Tongue (tissue), 3 donors: Measurements from ENCODE around the gene CCNJ. TPM values are rescaled to one million over a fixed set of nuclear protein-coding genes. Genes with fewer than 3 reads are reported as not detected.

ENCODE experiments used
- DNase-seq: peaks from one replicate; pipeline ENCODE4 v3.0.0-alpha.2; 2015
- small RNA-seq: library from RNA; depleted of rRNA; stranded (forward); fragments of <200 nt; gene quantifications from one replicate; pipeline ENCODE3, GENCODE V24; 2014; ENCODE audit warnings: low replicate concordance
- total RNA-seq: library from RNA; depleted of rRNA; stranded (reverse); fragments of >200 nt; gene quantifications from one replicate; pipeline ENCODE4 v1.2.3, GENCODE V29; 2014

Gene CCNJ
- total RNA-seq, 1 donor from 2014 or later: 9.1 TPM

- no peak for DNase-seq
Observed at GRCh38 chr10:96061232-96061631, 17.8 kb downstream of the CCNJ start.

- DNase-seq: no peak
Observed at GRCh38 chr10:96072674-96073073, 29.3 kb downstream of the CCNJ start.

GRCh38 chr10:96073722-96074121 lies 30.3 kb downstream of the CCNJ start:
- no peak for DNase-seq

- no peak for DNase-seq
Observed at GRCh38 chr10:96074776-96075175, 31.4 kb downstream of the CCNJ start.

- DNase-seq: no peak
Observed at GRCh38 chr10:96075977-96076376, 32.6 kb downstream of the CCNJ start.

- DNase-seq: no peak
Observed at GRCh38 chr10:96077156-96077555, 33.8 kb downstream of the CCNJ start.

GRCh38 chr10:96082153-96082552 lies 38.8 kb downstream of the CCNJ start:
- DNase-seq: no peak

GRCh38 chr10:96082748-96083147 lies 39.4 kb downstream of the CCNJ start:
- no peak for DNase-seq

GRCh38 chr10:96089116-96089515 lies 45.7 kb downstream of the CCNJ start:
- DNase-seq: no peak

GRCh38 chr10:96089670-96090462 lies 46.5 kb downstream of the CCNJ start:
- DNase-seq: peak; percentile 98

- no peak for DNase-seq
Observed at GRCh38 chr10:96090463-96090800, 47.0 kb downstream of the CCNJ start.

GRCh38 chr10:96092999-96093767 lies 49.8 kb downstream of the CCNJ start:
- DNase-seq: no peak

GRCh38 chr10:96093948-96094347 lies 50.6 kb downstream of the CCNJ start:
- no peak for DNase-seq

GRCh38 chr10:96096958-96097357 lies 53.6 kb downstream of the CCNJ start:
- no peak for DNase-seq

GRCh38 chr10:96097865-96098264 lies 54.5 kb downstream of the CCNJ start:
- DNase-seq: no peak

- no peak for DNase-seq
Observed at GRCh38 chr10:96107623-96108038, 64.2 kb downstream of the CCNJ start.

Small RNAs within 50 kb of the gene (small RNA-seq; reads per million reads assigned to genes)
- 0.47 reads per million, percentile 71 among the genes with 10 or more reads in this experiment for gene MIR3157

Other genes with a start within 250 kb of the CCNJ start
- gene CC2D2B, start 135.6 kb upstream of the CCNJ start, total RNA-seq: 2.2 TPM
- 51.2 TPM for gene ZNF518A, start 86.7 kb downstream of the CCNJ start, total RNA-seq
- 2.2 TPM for gene BLNK, start 228.0 kb downstream of the CCNJ start, total RNA-seq